ENCODE results near the gene VIM. TPM values are rescaled to one million over a fixed set of nuclear protein-coding genes. Genes with fewer than 3 reads are reported as not detected.

Gene VIM
- total and polyA plus RNA-seq, 2 of the 4 experiments (the other 2 are of a cell fraction): 4,502 to 6,735 TPM

DNA sequence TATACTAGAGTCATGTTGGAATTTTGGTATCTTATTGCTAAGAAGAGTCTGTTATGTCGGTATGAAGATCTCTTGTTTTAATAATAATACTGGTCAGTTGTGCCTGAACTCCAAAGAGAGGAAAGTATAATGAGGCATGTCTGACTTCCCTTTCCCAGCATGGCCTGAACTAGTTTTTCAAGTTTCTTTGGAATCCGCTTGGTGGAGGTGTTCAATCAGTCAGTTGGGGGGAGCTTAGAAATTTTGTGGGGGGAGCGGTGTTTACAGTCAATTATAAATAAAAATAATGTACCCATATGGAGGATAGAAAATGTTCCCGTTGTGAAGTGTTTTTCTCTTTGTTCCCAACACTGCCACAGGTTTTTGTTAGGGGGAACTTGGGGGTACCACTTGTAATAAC is 25.0 kb upstream of the VIM start:
- H3K56ac ChIP-seq (ENCODE audit: extremely low read depth, insufficient read depth, low read length): no peak overlapping the region
- no peak for DNase-seq
- dilution Hi-C loops (cut with HindIII; ENCODE audit: low sequenced_read_pairs, unreplicated experiment): no loop called here
- 0 out of 2 replicates have a peak, but pooled peaks cover 3% of the 10 kb centered on the region for H3K9me1 ChIP-seq (ENCODE audit: insufficient read depth, low read length)
- H4K5ac ChIP-seq (ENCODE audit: low read depth, low read length): no peak overlapping the region
- no peak overlapping the region for H3K18ac ChIP-seq (ENCODE audit: low read depth, low read length)
- in situ Hi-C loops (cut with MboI; ENCODE audit: low sequenced_read_pairs): no loop called here
- no peak overlapping the region for H3K14ac ChIP-seq (replicated peaks; ENCODE audit: low read depth, low read length)
- no TSS peak for BruUV-seq (replicated peaks)
- H3K4me3 ChIP-seq (ENCODE audit: insufficient read depth, low read depth, low read length): no peak overlapping the region
- no peaks in the 10 kb centered on the region for H3K36me3 ChIP-seq (ENCODE audit: control insufficient read depth, insufficient read depth, low read length)
- WGBS, 2 experiments (ENCODE audit: extremely low coverage in 2 of 2, insufficient read length in 1 of 2): no CpG with 5 or more reads among the region's 4 CpGs
- no peak overlapping the region for H4K8ac ChIP-seq (ENCODE audit: low read depth in 2 of 2, low read length in 2 of 2)
- intact Hi-C loops (cut with micrococcal nuclease): no loop called here
- no peak overlapping the region for H2AK5ac ChIP-seq (ENCODE audit: low read depth, low read length)
- H4K20me1 ChIP-seq (ENCODE audit: insufficient read depth, low read length): no peaks in the 10 kb centered on the region
- no peak overlapping the region for H3K27ac ChIP-seq (ENCODE audit: insufficient read depth, low read length)
- H3K4me1 ChIP-seq (ENCODE audit: control insufficient read depth, insufficient read depth, low read length): peaks cover 9% of the 10 kb centered on the region; the same call in 1 of the 2 replicates
- no peak overlapping the region for H2AK9ac ChIP-seq (replicated peaks; ENCODE audit: low read depth, low read length, poor library complexity)
- no peak overlapping the region for H3K23ac ChIP-seq (ENCODE audit: low read depth, low read length)
- ATAC-seq (ENCODE audit: low read depth): no peak
- H3K27me3 ChIP-seq (ENCODE audit: control insufficient read depth, insufficient read depth, low read length): no peaks in the 10 kb centered on the region
- no peak overlapping the region for H3K9ac ChIP-seq (ENCODE audit: low read depth, low read length)
- H3K4me2 ChIP-seq (ENCODE audit: low read depth, low read length): no peak overlapping the region
- no peak overlapping the region for H2BK15ac ChIP-seq (ENCODE audit: low read depth, low read length)
- CTCF ChIA-PET: no interaction called here
- TF ChIP-seq, protein P1, sequence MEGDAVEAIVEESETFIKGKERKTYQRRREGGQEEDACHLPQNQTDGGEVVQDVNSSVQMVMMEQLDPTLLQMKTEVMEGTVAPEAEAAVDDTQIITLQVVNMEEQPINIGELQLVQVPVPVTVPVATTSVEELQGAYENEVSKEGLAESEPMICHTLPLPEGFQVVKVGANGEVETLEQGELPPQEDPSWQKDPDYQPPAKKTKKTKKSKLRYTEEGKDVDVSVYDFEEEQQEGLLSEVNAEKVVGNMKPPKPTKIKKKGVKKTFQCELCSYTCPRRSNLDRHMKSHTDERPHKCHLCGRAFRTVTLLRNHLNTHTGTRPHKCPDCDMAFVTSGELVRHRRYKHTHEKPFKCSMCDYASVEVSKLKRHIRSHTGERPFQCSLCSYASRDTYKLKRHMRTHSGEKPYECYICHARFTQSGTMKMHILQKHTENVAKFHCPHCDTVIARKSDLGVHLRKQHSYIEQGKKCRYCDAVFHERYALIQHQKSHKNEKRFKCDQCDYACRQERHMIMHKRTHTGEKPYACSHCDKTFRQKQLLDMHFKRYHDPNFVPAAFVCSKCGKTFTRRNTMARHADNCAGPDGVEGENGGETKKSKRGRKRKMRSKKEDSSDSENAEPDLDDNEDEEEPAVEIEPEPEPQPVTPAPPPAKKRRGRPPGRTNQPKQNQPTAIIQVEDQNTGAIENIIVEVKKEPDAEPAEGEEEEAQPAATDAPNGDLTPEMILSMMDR (conservative IDR thresholded peaks at IDR 0.05; ENCODE audit: low read depth, low read length): no peak
- TF ChIP-seq MAZ (IDR thresholded peaks at IDR 0.05; ENCODE audit: borderline replicate concordance, low read depth, low read length): no peak
- TF ChIP-seq, protein P2, sequence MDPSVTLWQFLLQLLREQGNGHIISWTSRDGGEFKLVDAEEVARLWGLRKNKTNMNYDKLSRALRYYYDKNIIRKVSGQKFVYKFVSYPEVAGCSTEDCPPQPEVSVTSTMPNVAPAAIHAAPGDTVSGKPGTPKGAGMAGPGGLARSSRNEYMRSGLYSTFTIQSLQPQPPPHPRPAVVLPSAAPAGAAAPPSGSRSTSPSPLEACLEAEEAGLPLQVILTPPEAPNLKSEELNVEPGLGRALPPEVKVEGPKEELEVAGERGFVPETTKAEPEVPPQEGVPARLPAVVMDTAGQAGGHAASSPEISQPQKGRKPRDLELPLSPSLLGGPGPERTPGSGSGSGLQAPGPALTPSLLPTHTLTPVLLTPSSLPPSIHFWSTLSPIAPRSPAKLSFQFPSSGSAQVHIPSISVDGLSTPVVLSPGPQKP (IDR thresholded peaks at IDR 0.05; ENCODE audit: borderline replicate concordance, low read depth, low read length): no peak
- TF ChIP-seq, protein P3, sequence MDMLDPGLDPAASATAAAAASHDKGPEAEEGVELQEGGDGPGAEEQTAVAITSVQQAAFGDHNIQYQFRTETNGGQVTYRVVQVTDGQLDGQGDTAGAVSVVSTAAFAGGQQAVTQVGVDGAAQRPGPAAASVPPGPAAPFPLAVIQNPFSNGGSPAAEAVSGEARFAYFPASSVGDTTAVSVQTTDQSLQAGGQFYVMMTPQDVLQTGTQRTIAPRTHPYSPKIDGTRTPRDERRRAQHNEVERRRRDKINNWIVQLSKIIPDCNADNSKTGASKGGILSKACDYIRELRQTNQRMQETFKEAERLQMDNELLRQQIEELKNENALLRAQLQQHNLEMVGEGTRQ (IDR thresholded peaks at IDR 0.05; ENCODE audit: low read depth, low read length): no peak
- no peak for TF ChIP-seq FOS (IDR thresholded peaks at IDR 0.05; ENCODE audit: low read depth, low read length)
- TF ChIP-seq BHLHE40 (IDR thresholded peaks at IDR 0.05; ENCODE audit: low read depth, low read length): no peak
- TF ChIP-seq SMC3 (IDR thresholded peaks at IDR 0.05; ENCODE audit: low read depth, low read length): no peak
- TF ChIP-seq MXI1 (IDR thresholded peaks at IDR 0.05; ENCODE audit: borderline replicate concordance, low read depth, low read length): no peak
- TF ChIP-seq CEBPB (IDR thresholded peaks at IDR 0.05; ENCODE audit: low read depth, low read length): no peak
- no peak for TF ChIP-seq RFX5 (IDR thresholded peaks at IDR 0.05; ENCODE audit: low read depth, low read length)
- no peak for TF ChIP-seq NFE2L2 (IDR thresholded peaks at IDR 0.05; ENCODE audit: low read depth, low read length)
- TF ChIP-seq RAD21 (IDR thresholded peaks at IDR 0.05; ENCODE audit: low read length): no peak
- TF ChIP-seq MAFK (IDR thresholded peaks at IDR 0.05; ENCODE audit: low read depth, low read length): no peak
- TF ChIP-seq POLR2A (IDR thresholded peaks at IDR 0.05; ENCODE audit: low read depth, low read length): no peak
- no peak for TF ChIP-seq CHD1 (IDR thresholded peaks at IDR 0.05; ENCODE audit: low read depth, low read length)
- no peak for TF ChIP-seq RCOR1 (IDR thresholded peaks at IDR 0.05; ENCODE audit: insufficient replicate concordance, low read length)
- peaks cover 7 to 37% of the 10 kb centered on the region in 2 experiments for H3K79me1 ChIP-seq (ENCODE audit: low read depth in 1 of 2, low read length in 2 of 2)
- H3K4ac ChIP-seq (ENCODE audit: low read depth, low read length): no peak overlapping the region
- no peak overlapping the region for H2AFZ ChIP-seq (replicated peaks; ENCODE audit: low read length, poor library complexity)
- POLR2A ChIA-PET (ENCODE audit: unreplicated experiment): no interaction called here
- H4K91ac ChIP-seq (ENCODE audit: insufficient read depth, low read depth, low read length): no peak overlapping the region
- H2BK5ac ChIP-seq (ENCODE audit: low read depth, low read length, poor library complexity, severe bottlenecking): no peak overlapping the region
- no peaks in the 10 kb centered on the region for H3K9me3 ChIP-seq (ENCODE audit: control insufficient read depth, insufficient read depth, low read length)
- H2BK120ac ChIP-seq (ENCODE audit: low read depth, low read length): no peak overlapping the region
- H2BK20ac ChIP-seq (ENCODE audit: low read depth, low read length): no peak overlapping the region

All from IMR-90 (cell line).